ENCODE results near the gene HINFP. TPM values are rescaled to one million over a fixed set of nuclear protein-coding genes. Genes with fewer than 3 reads are reported as not detected.

HINFP gene
- total and polyA plus RNA-seq, 9 of the 15 experiments (the other 6 are each of a cell fraction or from before 2014, with no cell fraction given) = 13.8 to 34.1 (median 22.5) TPM

GRCh38 chr11:119095066-119095880 lies 26.1 kb upstream of the HINFP start (continued):
- TF ChIP-seq, protein P1, sequence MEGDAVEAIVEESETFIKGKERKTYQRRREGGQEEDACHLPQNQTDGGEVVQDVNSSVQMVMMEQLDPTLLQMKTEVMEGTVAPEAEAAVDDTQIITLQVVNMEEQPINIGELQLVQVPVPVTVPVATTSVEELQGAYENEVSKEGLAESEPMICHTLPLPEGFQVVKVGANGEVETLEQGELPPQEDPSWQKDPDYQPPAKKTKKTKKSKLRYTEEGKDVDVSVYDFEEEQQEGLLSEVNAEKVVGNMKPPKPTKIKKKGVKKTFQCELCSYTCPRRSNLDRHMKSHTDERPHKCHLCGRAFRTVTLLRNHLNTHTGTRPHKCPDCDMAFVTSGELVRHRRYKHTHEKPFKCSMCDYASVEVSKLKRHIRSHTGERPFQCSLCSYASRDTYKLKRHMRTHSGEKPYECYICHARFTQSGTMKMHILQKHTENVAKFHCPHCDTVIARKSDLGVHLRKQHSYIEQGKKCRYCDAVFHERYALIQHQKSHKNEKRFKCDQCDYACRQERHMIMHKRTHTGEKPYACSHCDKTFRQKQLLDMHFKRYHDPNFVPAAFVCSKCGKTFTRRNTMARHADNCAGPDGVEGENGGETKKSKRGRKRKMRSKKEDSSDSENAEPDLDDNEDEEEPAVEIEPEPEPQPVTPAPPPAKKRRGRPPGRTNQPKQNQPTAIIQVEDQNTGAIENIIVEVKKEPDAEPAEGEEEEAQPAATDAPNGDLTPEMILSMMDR (IDR thresholded peaks at IDR 0.05 in 2 of 3, conservative IDR thresholded peaks at IDR 0.05 in 1 of 3; ENCODE audit: insufficient read depth in 2 of 3, low read depth in 1 of 3, low read length in 3 of 3) = peak; percentile 19 to 43 (median 42); a peak in 3 of 6 replicates
- peak; percentile 77; the same call in 1 of the 2 replicates for TF ChIP-seq TARDBP (IDR thresholded peaks at IDR 0.05)
- TF ChIP-seq, protein P2, sequence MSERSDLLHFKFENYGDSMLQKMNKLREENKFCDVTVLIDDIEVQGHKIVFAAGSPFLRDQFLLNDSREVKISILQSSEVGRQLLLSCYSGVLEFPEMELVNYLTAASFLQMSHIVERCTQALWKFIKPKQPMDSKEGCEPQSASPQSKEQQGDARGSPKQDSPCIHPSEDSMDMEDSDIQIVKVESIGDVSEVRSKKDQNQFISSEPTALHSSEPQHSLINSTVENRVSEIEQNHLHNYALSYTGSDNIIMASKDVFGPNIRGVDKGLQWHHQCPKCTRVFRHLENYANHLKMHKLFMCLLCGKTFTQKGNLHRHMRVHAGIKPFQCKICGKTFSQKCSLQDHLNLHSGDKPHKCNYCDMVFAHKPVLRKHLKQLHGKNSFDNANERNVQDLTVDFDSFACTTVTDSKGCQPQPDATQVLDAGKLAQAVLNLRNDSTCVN (CRISPR knock-in tag; IDR thresholded peaks at IDR 0.05) = no peak
- TF ChIP-seq ZNF146 (CRISPR knock-in tag; IDR thresholded peaks at IDR 0.05; ENCODE audit: unreplicated experiment) = no peak
- peak; percentile 74 for TF ChIP-seq BCOR (IDR thresholded peaks at IDR 0.05)
- peak; percentile 30; the same call in 1 of the 2 replicates for TF ChIP-seq NBN (IDR thresholded peaks at IDR 0.05; ENCODE audit: low read depth)
- peak; percentile 99 for TF ChIP-seq U2AF1 (optimal IDR thresholded peaks at IDR 0.05; ENCODE audit: low read depth, low read length)
- no peak for TF ChIP-seq HNRNPK (IDR thresholded peaks at IDR 0.05; ENCODE audit: low read depth, low read length, poor library complexity, severe bottlenecking)
- TF ChIP-seq RBBP5 (IDR thresholded peaks at IDR 0.05; ENCODE audit: borderline replicate concordance, insufficient read depth, low read length, poor library complexity, severe bottlenecking) = peak; percentile 82
- no peak for TF ChIP-seq KLF6 (CRISPR knock-in tag; IDR thresholded peaks at IDR 0.05; ENCODE audit: borderline replicate concordance)
- TF ChIP-seq, protein P3, sequence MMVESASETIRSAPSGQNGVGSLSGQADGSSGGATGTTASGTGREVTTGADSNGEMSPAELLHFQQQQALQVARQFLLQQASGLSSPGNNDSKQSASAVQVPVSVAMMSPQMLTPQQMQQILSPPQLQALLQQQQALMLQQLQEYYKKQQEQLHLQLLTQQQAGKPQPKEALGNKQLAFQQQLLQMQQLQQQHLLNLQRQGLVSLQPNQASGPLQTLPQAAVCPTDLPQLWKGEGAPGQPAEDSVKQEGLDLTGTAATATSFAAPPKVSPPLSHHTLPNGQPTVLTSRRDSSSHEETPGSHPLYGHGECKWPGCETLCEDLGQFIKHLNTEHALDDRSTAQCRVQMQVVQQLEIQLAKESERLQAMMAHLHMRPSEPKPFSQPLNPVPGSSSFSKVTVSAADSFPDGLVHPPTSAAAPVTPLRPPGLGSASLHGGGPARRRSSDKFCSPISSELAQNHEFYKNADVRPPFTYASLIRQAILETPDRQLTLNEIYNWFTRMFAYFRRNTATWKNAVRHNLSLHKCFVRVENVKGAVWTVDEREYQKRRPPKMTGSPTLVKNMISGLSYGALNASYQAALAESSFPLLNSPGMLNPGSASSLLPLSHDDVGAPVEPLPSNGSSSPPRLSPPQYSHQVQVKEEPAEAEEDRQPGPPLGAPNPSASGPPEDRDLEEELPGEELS (CRISPR knock-in tag; IDR thresholded peaks at IDR 0.05; ENCODE audit: borderline replicate concordance) = peak; percentile 64; the same call in 1 of the 2 replicates
- peak; percentile 95 for TF ChIP-seq ZNF830 (CRISPR knock-in tag; IDR thresholded peaks at IDR 0.05)
- TF ChIP-seq ZNF785 (CRISPR knock-in tag; IDR thresholded peaks at IDR 0.05) = no peak
- TF ChIP-seq PHF8 (IDR thresholded peaks at IDR 0.05; ENCODE audit: borderline replicate concordance, low read length) = peak; percentile 90
- no peak for TF ChIP-seq TCF7 (IDR thresholded peaks at IDR 0.05; ENCODE audit: borderline replicate concordance)
- TF ChIP-seq, protein P4, sequence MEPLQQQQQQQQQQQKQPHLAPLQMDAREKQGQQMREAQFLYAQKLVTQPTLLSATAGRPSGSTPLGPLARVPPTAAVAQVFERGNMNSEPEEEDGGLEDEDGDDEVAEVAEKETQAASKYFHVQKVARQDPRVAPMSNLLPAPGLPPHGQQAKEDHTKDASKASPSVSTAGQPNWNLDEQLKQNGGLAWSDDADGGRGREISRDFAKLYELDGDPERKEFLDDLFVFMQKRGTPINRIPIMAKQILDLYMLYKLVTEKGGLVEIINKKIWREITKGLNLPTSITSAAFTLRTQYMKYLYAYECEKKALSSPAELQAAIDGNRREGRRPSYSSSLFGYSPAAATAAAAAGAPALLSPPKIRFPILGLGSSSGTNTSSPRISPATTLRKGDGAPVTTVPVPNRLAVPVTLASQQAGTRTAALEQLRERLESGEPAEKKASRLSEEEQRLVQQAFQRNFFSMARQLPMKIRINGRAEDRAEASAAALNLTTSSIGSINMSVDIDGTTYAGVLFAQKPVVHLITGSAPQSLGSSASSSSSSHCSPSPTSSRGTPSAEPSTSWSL (CRISPR knock-in tag; IDR thresholded peaks at IDR 0.05; ENCODE audit: borderline replicate concordance) = peak; percentile 41; the same call in 1 of the 2 replicates
- TF ChIP-seq MCM2 (IDR thresholded peaks at IDR 0.05; ENCODE audit: low read depth) = no peak
